GM18951 (cell line): ENCODE measurements around the gene MRPL52.
"Not testable (repeated sequence)": the region's sequence is repeated elsewhere in the genome, so short reads cannot be mapped to it uniquely, and the experiment has no call there.

ENCODE experiments used
- POLR2A ChIP-seq: IDR thresholded peaks from 4 replicates; pipeline ENCODE4 v1.6.1; 2011; ENCODE audit warnings: mild to moderate bottlenecking; ENCODE audit not compliant: insufficient read length, insufficient read depth; ENCODE audit errors: extremely low read depth
- in situ Hi-C: fragments of 300-500 bp; cut with MboI; formaldehyde crosslinking; loops from one replicate; pipeline ENCODE4 v1.12.0; 2022; ENCODE audit warnings: low sequenced_read_pairs, mixed read lengths, inconsistent platforms; ENCODE audit not compliant: unreplicated experiment

Gene MRPL52

DNA sequence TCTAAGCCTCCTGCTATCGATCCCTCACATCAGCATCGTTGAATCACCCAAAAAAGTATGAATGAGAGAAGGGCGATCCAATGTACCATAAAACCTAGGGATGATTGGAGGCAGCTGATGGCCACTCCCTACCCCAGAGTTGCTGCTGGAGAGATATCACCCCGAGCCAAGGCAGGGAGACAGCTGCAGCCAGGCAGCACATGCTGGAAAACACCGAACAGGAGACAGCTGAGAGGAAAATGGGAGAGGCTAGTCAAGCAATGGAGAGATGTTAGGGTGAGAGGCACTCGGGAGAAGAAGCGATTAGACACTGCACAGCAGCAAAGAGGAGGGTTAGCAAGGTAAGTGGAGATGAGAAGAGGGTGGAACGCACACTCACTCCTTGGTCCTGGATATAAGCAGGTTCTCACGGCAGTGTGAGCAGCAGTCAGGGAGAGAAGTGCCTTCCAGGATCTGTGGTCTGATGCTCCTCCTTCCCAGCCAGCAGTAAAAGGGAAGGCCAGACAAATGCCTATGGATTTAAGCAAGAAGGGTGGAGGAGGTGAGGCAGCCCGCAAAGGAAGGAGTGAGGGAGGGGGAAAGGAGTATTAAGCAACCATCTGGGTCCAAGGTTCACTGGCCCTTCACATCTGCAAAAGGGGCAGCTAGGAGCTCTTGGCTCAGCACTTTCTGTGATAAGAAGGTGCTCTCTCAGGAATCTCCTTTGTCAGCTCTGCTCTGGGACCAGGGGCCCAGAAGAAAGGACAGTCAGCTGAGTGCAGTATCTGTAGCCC lies 14.6 kb upstream of the MRPL52 start, which contains the start of gene SLC7A7:
SLC7A7 (minus strand) TSS at position 495 of the 773 bp plus-strand sequence. CDS start 2,037 bp downstream, outside the sequence.
- in situ Hi-C loops: loop anchor here (5.0 kb wide), 1 partner anchor 38 kb away; no protein-coding TSS in a partner anchor
- TF ChIP-seq POLR2A: no peak

DNA sequence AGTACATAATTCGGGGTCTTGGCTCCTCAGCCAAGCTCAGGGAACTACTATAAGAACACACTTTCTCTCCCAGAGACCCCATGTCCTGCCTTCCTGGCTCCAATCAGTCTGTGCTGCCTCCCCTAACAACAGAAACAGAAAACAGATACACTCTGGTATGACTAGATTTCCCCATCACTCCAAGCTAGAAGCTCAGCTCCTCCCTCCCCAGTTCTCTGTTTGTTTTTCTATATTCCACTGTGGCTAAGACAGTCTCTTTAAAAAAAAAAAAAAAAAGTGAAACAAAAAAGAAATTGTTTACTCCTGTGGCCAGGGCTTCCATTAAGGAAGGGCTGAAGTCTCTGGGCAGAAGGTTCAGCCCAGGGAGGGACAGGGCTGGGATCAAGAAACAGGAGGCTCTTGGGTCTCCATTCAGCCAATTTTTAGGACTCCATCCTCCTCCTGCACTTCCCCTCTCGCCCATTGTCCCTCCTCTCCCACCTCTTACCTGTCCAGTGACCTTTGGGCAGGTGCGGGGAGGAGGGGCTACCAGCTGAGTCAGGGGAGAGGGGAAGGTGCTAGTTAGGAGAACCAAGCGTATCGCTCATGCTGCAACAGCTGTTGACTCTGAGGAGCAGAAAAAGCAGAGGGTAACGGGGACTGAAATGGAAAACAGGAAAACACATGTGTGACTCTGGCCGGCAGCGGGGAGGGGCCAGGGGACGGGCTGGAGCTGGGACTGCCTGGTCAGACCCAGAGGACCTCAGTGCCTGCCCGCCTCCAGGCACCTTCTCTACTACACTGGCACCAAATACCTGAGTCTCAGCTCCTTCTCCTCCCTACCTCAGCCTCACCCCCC lies 10.3 kb upstream of the MRPL52 start:
- peak; percentile 21 for TF ChIP-seq POLR2A
- in situ Hi-C loops: loop anchor here (5.0 kb wide), 1 partner anchor 42 kb away; no protein-coding TSS in a partner anchor

DNA sequence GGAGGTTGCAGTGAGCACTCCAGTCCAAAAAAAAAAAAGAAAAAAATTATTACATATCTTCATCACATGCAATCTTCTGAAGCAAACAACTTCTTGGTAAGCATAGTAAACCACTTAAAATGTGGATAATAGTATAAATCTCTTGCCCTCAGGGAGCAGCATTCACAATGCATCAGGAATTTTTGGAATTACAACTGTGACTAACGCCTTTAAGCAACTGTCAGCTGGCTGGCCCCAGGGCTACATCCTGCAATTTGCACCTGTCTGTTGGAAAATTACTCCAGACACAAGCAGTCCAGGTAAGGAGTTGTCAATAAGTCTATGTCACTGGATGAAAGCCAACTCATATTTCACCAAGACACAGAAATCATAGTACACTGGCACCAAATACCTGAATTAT lies 9.0 kb upstream of the MRPL52 start:
- in situ Hi-C loops: no loop called here
- no peak for TF ChIP-seq POLR2A

DNA sequence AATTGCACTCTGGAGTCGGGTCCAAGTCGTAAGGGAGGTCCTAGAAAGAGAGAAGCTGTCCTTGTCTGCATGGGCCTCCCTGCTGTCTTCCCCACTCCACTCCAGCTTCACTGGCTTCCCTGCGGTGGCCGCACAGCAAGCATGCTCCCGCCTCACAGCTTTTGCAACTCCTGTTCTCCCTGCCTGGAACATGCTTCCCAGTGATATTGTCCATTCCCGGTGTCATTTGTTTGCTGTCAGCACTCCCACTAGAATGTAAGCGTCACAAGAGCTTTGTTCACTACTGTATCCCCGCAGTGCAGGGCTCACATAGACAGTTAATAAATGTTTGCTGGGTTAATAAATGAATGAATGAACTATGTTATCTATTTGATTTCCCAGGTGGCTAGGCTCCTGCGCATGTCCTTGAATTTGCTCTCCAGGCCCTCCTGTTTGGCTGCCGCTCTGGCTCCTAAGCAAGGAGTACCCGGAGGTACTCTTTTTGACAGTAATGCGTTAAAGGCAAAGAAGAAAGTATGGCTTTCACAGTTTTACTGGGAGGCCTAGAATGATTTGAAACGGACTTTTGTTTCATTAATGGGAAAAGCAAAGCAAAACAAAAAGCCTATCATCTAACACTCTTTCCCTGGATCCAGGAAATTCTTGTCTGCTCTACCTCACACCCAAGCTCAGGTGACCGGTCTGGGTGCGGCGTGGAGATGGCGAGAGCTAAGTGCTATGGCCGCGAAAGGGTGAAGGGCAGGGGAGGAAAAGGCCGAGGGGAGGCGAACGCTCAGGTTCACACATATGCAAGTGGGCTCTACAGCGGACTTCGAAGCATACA lies 8.3 kb upstream of the MRPL52 start:
- TF ChIP-seq POLR2A: no peak
- in situ Hi-C loops: no loop called here

DNA sequence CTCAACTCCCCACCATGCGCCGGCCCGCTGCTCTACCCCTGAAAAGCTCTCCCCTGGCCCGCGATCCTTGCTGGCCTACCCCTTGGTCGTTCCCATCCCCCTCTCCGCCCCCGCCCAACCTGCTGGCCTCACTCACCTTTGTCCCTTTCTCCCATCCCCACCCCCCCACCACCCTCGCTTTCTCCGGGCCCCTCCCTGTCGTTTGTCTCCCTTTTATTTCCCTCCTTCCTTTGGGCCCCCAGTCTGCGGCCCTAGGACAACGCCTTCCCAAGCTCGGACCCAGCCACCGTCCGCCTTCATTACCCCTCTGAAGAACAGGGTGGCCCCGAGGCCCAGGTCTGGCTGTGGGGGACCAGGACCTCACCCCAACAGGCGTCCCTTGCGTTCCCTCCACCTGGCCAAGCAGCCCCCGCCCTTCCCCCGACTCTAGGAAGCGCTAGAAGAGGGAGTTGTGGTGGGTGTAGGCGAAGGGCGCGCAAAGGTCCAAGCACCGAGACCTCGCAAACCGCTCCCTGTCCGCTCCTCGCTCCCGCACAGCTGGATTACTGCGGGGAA lies 7.6 kb upstream of the MRPL52 start:
- no peak for TF ChIP-seq POLR2A
- in situ Hi-C loops: no loop called here

DNA sequence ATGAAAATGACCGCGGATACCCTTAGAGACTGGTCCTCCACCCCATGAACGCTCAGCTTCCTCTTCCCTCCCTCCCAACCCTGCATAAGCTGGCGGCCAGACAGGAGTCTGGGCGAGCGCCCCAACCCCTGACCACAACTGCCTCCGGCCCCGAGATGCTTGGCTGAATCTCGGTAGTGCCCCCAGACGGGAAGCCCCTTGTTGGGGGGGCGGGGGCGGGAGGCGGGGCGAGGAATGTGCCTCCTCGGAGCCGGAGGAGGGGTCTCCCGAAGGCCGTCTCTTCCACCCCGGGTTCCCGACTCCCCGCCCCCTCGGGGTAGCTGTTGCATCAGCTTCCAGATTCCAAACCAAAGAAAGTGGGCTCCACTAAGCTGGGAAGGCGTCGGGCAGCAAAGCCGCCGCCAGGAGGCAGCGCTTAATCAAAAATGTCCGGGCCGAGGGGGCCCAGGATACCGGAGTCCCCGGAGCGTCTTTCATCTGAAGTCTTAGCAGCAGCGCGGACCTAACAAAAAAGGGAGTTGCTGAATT lies 7.1 kb upstream of the MRPL52 start:
- in situ Hi-C loops: no loop called here
- peak; percentile 32 for TF ChIP-seq POLR2A

DNA sequence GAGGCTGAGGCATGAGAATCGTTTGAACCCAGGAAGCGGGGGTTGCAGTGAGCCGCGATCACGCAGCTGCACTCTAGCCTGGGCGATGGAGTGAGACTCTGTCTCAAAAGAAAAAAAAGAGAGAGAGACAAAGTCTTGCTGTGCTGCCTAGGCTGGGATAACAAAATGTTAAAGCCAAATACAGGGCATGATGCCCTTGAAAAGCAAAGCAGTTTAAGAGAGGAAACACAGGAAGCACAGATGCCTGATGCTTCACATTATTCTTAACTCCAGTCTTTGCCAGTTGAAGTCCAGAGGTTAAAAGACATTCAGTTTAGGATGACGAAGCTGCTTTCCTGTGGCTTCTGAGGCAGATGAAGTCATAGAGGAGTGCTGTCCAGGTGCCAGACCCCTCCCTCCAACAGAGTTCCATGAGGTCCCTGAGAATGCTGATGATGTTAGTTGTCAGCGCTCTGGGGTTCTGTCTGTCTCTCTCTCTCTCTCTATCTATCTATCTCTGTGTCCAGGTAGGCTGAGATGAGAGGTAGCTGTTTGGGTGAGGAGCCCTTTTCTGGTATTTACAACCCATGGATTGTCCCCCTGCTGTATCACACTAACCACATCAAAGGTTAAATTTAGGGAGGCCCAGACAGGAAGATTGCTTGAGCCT lies 4.9 kb upstream of the MRPL52 start:
- in situ Hi-C loops: no loop called here
- no peak for TF ChIP-seq POLR2A

DNA sequence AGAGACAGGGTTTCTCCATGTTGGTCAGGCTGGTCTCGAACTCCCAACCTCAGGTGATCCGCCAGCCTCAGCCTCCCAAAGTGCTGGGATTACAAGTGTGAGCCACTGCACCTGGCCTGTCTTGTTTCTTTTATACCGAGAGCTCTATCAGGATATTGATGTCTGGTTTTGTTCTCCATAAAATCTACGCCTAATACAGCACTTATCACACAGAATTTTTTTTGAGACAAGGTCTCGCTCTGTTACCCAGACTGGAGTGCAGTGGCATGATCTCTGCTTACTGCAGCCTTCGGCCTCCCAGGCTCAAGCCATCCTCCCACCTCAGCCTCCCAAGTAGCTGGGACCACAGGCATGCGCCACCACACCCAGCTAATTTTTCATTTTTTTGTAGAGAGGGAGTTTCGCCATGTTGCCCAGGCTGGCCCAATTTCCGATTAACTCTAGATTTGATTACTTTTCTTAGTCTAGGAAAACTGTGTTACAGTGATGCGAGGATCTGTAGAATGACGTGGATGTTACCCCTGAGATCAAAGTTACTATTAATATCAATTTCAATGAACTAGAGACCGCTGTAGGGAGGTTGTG lies 519 bp upstream of the MRPL52 start:
- in situ Hi-C loops: not testable (repeated sequence)

DNA sequence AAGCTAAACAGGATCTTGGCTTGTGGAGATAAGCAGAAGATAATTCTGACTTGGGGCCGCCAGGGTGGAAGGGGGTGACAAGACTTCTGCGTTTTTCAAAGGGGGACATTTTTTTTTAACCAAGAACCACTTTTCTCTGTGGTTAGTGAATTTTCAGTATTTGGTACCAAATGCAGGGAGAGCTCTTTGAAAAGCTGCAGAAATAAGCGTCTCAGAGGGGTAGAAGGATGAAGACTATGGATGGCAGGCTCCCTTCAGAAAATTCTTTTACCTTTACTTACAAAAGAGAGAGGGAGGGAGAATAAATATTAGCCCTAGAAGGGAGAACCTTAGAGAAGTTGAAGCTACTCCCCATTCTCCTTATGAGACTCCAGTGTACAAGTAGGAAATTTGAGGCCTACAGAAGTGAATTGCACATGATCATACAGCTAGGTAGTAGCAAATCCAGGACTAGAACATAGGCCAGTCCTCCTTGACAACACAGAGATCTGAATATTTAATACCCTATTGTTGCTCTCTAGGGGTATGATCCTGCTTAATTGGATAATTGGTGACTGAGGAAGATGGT lies 840 bp downstream of the MRPL52 start:
- in situ Hi-C loops: no loop called here
- no peak for TF ChIP-seq POLR2A

DNA sequence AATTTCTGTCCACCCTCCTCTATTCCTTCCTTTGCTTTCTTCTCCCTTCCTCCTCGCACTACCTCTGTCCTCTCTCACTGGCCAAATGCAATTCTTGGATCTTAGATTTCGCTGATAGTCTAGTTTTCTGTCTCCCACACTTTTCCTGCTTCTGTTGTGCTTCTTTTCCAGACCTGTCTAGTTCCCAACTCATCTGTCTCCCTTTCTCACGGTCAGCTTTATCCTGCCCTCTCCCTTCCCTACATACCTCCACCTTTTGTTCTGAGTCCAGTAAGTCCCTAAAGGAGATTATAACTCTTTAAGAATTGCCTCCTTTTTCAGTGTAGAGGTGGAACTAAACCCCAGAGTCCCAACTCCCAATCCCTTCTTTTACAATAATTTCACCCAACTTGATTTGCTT lies 5.8 kb downstream of the MRPL52 start:
- in situ Hi-C loops: no loop called here
- no peak for TF ChIP-seq POLR2A

DNA sequence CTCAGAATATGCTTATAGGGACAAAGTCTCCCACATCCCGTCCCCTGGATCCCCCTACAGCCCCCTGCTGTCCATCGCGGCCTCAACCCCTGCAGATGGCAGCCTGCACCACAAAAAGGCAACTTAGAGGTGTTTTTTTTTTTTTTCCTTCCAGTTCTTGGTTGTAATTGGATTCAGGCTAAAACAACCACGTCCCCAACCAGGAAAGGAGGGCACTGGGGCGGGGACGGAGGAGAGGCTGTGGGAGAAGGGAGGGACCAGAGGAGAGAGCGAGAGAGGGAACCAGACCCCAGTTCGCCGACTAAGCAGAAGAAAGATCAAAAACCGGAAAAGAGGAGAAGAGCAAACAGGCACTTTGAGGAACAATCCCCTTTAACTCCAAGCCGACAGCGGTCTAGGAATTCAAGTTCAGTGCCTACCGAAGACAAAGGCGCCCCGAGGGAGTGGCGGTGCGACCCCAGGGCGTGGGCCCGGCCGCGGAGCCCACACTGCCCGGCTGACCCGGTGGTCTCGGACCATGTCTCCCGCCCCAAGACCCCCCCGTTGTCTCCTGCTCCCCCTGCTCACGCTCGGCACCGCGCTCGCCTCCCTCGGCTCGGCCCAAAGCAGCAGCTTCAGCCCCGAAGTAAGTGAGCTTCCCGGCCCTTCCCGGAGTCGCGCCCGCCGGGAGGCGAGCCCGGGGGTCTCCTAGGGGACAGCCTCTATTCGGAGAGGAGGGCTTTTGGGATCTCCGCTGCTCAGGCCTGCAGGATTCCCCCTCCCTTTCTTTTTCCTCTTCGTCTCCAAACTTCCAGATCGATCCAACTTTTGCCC lies 6.8 kb downstream of the MRPL52 start, which contains the start of gene MMP14:
MMP14 (plus strand) TSS at position 285 of the 813 bp plus-strand sequence; CDS start at position 518, 233 bp downstream.
- in situ Hi-C loops: no loop called here
- no peak for TF ChIP-seq POLR2A
